Dermis blood vessel endothelial cell (primary cell): ENCODE data around the gene HSPA6. TPM values are rescaled to one million over a fixed set of nuclear protein-coding genes. Genes with fewer than 3 reads are reported as not detected.
"Not testable (repeated sequence)": the region's sequence is repeated elsewhere in the genome, so short reads cannot be mapped to it uniquely, and the experiment has no call there.

Experiments
- DNase-seq: peaks from one replicate; pipeline ENCODE4 v3.0.0; 2010
- total RNA-seq: library from RNA; depleted of rRNA; stranded (reverse); fragments of >200 nt; gene quantifications from 2 replicates; pipeline ENCODE4 v1.2.3, GENCODE V29; 2014

Gene HSPA6
- total RNA-seq, 1 donor from 2014 or later = 0.17 TPM

DNA sequence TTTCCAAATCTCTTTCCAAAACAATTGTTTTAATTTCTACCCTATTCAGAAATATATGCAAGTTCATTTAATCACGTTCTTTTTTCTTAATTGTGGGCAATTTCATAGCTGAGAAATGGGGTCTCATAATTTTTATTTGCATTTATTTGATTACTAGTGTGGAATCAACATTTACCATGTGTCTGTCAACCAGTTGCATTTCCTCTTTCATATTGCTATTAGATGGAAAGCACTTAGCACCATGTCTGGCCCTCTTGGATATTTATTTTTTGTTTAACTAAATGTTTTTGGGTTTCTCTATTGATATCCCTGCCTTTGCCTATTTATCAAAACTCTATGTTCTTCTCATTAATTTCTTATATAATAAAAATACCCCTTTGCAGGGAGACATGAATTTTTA is 39.2 kb downstream of the HSPA6 start:
- not testable (repeated sequence) for DNase-seq

DNA sequence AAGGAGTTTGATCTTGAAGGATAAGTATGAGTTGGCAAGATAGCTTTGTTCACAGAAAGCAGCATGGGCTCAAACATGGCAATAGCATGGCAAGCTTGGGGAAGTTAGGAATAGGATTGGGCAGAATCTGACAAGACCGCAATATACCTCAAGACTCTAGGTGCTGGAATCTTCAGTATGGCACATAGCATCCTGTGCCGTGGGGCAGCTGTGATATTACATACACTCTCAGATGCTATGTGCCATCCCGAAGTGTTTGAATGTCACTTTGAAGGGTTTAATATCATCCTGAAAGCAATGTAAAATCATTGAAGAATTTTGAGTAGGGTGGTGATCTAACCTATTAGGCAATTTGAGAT is 42.2 kb downstream of the HSPA6 start:
- not testable (repeated sequence) for DNase-seq

- DNase-seq = not testable (repeated sequence)
These were observed 47.4 kb downstream of the HSPA6 start for GRCh38 chr1:161571703-161572102.

Other genes with a start within 250 kb of the HSPA6 start
- gene MPZ, start 214.6 kb upstream of the HSPA6 start, total RNA-seq = 0.68 and 1.0 TPM in 2 replicates
- gene SDHC, start 210.2 kb upstream of the HSPA6 start, total RNA-seq = 20.1 and 34.2 TPM in 2 replicates
- gene CFAP126, start 156.7 kb upstream of the HSPA6 start, total RNA-seq = not detected in 2 replicates
- 0.37 and 0.85 TPM in 2 replicates for gene FCGR2A, start 19.1 kb upstream of the HSPA6 start, total RNA-seq
- gene FCGR3A, start 25.3 kb downstream of the HSPA6 start, total RNA-seq = not detected in 2 replicates
- gene FCGR3B, start 106.6 kb downstream of the HSPA6 start, total RNA-seq = not detected in 2 replicates
- not detected in 2 replicates for gene FCGR2B, start 138.6 kb downstream of the HSPA6 start, total RNA-seq
- gene FCRLA, start 182.7 kb downstream of the HSPA6 start, total RNA-seq = 0.17 TPM in 1 of 2 replicates, not detected in the other
- 0.51 and 0.56 TPM in 2 replicates for gene FCRLB, start 197.0 kb downstream of the HSPA6 start, total RNA-seq
- 25.4 and 41.0 TPM in 2 replicates for gene DUSP12, start 225.2 kb downstream of the HSPA6 start, total RNA-seq
- gene ATF6, start 241.8 kb downstream of the HSPA6 start, total RNA-seq = 65.0 and 73.6 TPM in 2 replicates